CD4-positive, alpha-beta T cell treated with Interleukin-6 for 4 hours (primary cell): ENCODE data around the gene TRIO.
A peak's percentile ranks its signal among the peaks of the same experiment; 100 is the strongest.
"Not testable (repeated sequence)": the region's sequence is repeated elsewhere in the genome, so short reads cannot be mapped to it uniquely, and the experiment has no call there.

Experiments
- DNase-seq: peaks from one replicate; pipeline ENCODE4 v3.0.0-alpha.2; 2020; ENCODE audit warnings: mixed read lengths

The TRIO gene

DNA sequence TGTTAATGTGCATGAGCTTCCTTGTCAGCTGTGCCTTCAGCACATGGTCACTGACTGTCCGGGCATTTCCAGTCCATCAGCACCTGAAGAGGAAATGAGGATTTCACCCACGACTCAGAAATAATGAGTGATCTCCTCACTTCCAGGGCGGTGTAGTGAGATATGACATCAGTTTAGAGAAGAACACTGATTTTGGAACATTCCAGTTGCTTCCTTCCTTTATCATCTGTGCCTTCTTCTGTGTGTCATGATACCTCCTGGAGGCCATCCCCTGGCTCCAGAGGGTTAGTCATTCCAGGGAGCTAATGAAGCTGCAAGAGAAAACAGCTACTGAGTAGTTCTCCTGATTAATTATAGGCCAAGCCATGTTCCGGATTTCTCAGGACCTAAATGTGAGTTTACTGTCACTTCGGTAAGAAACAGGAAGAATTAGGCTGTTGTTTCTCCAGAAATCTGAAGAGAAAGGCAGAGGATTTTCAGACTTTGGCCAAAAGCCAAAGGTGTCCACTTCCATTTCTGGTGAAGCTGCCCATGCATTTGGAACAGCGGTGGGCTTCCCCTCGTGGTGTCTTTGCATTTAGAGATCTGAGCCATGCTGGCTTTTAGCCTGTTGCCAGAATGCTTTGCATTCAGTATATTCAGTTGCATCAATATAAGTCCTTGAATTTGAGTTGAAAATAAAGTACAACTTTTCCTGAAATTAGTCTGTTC, 277.1 kb downstream of the TRIO start:
- no peak for DNase-seq

DNA sequence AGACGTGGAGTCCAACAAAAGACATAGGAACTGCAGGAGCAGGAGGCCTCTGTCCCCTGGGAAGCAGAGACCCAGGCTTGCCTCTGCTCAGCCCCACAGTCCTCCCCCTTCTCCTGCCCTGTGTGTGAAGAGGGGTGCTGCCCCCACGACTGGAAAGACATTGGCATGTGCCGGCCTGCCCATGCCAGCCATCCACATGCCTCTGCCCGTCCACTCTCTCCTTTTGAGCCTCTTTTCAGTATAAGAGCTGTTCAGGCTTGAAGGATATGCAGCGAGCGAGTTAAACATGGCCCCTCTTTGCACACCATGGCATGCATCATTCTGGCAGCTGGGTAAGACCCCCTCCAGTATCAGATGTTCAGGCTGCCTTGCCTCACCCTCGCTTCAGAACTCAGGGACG, 278.7 kb downstream of the TRIO start:
- no peak for DNase-seq

DNA sequence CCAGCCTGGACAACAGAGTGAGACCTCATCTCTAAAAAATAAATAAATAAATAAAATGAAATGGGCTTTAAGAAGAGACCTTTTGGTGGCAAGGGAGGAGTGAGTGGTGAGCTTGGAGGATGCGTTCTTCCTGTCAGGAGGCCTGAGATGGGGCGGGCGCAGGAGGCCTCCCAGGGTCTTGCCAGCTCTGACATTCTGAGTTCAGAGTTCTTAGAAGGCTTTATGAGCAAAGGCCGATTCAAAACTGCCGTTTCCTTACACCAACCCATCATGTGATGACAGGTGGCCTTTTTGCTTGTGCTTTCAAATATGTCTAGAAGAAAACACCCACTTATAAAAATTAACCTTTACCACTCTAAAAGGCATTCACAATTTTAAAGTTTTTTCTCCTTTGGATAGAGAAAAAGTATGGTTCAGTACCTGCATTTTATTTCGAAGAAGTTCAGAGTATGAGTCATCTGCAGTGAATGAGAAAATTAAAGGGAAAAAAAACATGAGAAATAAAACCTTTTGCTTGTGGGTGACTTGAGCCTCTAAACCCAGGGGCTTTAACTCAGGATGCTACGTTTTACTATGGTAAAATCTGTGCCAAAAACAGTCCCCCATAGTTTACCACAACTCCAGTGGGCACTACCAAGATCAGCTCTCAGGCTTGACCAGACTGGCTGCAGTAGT, 281.0 kb downstream of the TRIO start:
- peak; percentile 26 for DNase-seq

DNA sequence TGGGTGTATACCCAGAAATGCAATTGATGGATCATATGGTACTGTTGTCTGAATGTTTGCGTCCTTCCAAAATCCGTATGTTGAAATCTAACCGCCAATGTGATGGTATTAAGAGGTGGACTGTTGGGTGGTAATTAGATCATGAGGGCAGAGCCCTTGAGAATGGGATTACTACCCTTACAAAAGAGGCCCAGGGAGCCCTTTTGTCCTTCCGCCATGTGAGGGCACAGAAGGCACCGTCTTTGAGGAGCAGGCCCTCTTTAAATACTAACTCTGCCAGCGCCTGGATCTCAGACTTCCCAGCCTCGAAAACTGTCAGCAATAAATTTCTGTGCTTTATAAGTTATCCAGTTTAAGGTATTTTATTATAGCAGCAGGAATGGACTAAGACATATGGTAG, 282.4 kb downstream of the TRIO start:
- no peak for DNase-seq

DNA sequence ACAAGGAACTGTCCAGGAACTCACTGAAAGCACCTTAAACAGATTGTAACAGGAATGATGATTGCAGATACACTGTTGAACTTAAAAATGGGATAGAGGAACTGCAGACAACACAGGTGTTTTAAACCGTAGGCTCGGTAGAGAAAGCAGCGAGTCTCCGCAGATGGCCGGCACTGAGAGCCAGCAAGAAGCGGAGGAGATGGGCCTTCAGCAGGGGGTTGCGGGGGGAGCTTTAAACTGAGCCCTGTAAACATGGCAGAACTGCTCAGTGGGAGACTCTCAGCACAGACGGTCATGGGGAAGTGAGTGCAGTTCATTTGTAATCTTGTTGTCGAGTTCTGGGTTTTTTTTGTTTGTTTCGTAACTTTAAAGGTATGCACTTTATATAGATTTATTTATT, 283.4 kb downstream of the TRIO start:
- DNase-seq: no peak

DNA sequence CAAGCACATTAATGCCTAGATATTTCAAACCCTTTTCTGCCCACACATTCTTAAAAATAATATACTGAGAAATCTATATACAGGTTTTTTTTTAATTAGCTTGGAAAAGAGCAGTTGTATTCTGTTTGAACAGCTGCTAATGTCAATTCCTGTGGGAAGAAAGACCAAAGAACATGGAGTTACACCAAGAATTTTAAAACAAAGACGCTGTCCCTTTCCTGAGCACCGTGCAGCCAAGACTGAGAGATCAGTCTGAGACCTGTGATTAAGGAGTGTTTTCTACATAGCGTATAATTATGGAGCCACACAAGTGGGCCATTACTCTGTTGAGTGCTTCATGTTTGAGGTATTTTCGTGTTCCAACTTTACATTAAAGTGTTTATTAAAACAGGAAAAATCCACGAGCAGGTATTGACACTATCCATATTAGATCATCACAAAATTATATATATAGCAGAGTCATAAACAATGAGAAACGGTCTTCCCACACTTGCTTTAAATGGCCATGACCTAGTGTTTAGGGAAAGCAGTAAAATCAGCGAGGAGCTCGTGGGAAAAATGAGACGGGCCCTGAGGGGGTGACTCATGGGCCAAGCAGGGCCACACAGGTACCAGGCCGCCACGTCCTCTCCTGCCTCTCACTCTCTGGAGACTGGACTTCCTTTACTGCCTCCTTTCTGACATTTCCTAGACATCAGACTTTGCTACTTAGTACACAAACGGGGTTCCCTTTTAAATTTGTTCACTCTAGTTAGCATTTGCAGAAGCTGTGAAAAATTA, 285.4 kb downstream of the TRIO start:
- no peak for DNase-seq

DNA sequence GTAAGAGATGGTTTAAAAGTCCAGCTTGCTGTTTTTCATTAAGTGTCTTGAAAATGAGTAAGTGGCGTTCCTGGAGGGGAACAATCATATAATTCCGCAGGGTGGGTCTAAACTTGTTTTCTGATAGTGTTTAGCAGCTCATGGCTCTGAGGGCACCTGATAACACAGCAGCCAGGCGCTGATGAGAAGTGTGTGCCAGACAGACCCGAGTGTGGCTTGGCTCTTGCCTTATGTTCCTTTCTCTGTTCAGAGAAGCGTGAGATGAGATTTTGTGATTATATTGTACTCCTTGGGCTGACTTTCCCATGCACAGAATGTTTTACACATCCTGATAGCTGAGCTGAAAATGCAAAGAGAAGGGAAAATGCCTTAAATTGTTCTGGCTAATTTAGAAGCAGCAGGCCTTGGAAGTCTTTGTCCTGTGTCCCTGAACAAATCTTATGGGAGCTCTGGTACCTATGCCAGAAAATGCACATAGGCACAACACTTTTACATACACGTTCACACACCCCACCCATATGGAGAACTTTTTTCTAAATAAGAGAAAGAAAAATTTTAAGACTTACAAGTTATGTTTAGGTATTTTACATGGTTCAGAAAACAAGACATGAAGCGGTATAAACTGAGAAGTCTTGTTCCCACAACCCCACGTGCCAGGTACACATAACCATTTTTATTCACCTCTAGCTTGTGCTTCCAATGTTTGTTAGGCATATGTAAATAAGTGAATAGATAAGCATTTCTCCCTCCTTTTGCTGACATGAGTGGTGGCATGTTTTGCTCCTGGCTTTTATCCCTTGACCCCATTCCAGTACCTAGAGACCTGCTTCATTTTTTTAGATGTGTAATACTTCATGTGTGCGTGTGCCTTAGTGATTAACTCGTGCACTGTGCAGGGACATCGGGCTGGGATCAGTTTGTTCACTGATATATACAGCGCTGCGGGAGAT, 286.2 kb downstream of the TRIO start:
- DNase-seq: no peak

DNA sequence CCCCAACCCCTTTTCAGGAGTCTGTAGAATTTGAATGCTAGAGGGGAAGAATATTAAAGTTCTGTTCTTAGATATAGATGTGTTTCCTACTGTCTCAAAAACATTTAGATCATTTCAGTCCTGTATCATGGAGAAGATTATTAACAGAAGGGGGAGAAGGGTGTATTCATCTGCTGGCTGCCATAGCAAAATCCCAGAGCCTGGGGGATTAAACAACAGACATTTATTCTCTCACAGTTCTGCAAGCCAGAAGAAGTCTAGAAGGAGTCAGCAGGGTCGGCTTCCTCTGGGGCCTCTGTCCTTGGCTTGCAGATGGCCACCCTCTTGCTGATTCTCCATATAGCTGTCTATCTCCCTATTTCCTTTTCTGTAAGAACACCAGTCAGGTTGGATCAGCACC, 288.4 kb downstream of the TRIO start:
- DNase-seq: no peak

DNA sequence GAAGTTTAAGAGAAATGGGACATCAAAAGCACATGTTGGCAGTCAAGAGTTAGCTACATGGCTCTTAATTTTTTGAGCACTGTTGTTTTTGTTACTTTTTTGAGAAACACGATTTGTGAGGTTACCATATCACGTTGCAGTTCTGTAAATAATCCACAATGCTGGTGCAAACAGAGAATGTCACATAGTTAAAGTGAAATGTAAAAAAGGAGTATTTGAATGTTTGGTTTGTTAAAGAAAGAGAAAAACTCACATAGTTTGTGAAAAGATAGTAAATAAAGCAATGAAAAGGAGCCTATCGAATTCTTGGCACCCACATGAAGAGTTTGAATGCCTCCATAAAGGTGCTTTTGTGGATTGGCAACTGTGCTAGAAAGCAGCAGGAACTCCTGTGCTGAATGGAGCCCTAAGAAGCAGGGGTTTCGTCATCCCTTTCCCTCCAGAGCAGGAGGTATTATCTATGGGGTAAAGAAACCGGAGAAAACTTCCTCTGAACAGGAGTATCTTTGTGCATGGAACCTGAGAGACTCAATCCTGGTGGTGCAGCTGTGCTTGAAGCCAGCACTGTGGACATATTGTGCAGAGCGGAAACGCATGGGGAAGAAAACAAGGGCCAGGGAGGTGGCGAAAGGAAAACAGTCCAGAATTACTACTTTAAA, 289.9 kb downstream of the TRIO start:
- DNase-seq: no peak

DNA sequence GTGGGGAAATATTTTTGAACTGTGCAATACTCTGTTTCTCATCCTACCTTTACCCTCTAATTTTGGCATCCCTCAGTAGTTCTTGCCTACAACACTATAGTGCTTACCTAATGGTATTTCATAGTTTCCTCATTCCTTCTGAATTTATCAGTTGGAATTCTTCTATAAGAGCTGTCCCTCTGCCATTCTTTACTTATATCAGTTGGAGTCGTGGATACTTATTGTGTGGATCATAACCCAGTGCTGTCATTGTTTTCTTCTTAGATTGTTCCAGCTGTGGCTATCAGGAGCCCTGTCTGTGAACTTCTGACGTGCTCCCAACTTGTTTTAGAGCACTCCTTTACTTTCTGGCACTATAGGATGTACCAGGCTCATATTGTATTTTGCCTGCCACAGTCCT, 292.3 kb downstream of the TRIO start:
- no peak for DNase-seq

DNA sequence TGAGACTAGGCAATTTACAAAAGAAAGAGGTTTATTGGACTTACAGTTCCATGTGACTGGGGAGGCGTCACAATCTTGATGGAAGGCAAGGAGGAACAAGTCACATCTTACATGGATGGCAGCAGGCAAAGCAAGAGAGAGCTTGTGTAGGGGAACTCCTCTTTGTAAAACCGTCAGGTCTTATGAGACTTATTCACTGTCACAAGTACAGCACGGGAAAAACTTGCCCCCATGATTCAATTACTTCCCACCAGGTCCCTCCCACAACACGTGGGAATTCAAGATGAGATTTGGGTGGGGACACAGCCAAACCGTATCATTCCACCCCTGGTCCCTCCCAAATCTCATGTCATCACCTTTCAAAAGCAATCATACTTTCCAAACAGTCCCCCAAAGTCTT, 293.0 kb downstream of the TRIO start:
- not testable (repeated sequence) for DNase-seq

DNA sequence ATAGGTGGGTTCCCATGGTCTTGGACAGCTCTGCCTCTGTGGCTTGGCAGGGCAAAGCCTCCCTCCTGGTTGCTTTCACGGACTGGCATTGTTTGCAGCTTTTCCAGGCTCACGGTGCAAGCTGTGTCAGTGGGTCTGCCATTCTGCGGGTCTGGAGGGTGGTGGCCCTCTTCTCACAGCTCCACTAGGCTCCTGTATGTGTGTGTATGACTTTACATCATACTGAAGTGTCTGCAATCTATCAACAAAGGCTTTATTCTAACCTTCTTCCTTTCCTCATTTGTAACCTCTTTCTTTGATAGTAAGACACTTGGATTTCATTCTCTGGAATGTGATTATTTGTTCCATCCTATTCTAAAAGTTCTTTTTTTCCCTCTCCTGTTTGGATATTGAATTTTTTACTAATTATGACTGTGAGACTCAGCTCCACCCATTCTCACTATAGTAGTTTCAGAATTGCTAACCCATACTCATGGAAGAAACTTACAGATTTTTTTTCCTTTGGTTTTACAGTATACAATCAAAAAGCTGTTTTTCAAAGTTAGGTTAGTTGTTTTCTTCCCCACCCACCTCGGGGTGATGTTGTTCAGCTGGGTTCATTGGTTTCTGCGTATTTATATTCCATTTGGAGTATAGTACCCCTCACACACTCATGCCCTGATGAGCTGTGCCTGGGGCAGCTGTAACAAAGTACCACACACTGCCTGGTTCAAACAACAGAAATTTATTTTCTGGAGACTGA, 293.8 kb downstream of the TRIO start:
- DNase-seq: no peak

DNA sequence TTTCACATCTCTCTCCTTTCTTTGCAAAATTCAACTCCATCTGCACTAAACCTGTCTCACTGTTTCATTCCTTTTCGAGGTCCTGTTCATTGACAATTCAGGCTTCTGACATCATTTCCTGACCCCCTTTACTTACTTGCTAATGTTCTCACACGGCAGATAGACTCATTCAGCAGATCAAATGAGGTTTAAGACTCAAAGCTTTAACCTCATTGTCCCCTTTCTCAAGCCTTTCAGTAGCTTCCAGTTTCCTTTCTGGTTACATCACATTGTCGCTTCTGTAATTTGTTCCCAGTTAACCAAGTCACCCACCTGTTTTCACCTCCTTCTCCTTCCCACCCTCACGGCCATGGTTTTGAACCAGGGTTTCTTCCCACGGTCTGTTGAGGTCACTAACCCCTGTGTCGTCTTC, 295.1 kb downstream of the TRIO start:
- no peak for DNase-seq

DNA sequence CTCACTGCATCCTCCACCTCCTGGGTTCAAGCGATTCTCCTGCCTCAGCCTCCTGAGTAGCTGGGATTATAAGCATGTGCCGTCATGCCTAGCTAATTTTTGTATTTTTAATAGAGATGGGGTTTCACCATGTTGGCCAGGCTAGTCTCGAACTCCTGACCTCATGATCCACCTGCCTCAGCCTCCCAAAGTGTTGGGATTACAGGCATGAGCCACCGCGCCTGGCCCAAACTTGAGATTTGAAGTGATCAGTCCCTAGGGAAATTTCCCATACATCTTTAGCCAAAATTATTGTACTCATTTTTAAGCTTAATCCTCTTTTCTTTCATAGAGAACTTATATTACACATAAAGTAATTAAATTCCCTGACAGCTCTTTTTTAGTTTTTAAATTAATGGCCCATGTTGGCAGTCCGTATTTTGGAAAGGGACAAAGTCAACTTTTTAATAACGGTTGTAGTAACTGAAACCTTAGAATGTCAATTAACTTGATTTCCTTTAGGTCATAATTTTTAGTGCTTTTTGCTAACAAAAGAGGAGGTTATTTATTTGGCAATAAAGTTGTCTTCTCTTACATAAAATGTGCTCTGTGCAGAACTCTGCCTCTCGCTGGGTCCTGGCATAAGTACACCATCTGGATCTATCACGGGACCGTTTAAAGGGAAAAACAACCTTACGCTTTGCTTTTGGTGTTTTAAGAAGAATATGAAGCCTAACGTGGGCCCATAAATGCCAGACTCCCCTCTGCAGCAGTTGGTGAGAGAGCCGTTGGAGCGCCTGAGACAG, 296.1 kb downstream of the TRIO start:
- DNase-seq: no peak

DNA sequence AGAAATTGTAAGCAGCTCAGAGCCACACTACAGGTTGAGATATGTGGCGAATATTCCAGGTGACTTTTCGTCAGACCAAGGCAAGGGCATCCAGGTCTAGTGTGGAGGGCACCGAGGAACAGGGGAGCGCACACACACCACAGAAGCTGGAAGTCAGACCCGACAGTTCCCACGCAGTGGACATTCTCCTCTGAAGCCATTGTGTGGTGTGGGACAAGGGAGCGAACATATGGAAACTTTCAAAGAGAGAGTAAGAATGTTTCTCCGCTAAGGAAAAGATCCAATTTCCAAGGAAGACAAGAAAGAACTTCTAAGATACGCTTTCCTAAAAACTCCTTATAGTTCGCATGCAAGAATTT, 297.1 kb downstream of the TRIO start:
- DNase-seq: no peak

DNA sequence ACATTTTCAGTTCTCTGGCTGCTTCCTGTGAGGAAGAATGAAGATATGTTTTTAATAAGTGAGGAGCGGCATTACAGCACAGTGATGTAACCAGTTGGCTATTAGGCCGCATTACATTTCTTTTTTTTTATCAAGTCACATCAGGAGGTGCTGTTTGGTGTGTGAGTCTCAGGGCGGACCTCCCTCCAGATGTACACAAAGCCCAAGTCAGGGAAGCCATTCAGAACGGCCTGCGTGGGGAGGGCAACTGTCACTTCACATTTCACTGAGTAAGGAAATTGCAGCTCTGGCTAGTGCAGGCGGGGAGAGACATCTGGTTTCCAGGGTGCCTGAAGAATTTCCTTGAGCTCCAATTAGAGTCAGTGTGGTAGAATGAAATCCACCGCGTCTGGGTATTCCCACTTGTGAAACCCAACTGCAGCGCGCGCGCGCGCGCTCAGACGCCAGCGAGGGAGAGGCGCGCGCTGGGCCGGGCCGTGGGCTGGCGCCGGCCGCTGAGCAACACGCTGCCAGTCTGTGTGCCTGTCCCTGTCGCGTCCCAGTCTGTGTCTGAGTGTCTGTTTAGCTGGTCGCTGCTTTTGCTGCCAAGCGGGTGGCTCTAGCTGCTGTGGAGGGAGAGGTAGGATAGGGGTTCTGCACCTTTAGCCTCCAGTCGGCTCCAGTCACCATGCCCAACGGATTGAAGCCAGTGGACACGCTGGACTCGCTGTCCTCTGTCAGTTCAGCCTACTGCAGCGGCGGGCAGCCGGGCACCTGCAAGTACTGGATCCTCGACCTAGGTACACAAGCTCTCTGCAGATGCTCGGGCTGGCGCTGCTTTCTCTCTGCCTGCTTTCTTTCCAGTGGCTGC, 297.7 kb downstream of the TRIO start:
- no peak for DNase-seq

DNA sequence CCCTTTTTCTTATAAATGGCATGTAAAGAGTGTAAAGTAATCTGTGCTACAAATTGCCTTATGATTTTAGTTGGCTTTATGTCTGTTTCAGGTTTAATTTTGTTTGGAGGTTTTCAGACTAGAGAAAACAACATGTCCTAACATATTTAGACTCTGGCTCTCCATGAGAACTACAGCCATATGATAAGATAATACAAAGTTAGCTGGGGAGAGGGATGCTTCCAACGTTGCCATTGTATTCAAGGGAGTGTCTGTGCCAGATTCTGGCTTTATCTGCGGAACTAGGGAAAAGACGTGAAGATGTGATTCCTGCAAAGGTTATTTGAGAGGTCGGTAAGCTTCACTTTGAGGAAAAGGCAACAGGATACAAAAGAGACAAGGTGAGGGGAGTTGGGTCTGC, 298.5 kb downstream of the TRIO start:
- no peak for DNase-seq

DNA sequence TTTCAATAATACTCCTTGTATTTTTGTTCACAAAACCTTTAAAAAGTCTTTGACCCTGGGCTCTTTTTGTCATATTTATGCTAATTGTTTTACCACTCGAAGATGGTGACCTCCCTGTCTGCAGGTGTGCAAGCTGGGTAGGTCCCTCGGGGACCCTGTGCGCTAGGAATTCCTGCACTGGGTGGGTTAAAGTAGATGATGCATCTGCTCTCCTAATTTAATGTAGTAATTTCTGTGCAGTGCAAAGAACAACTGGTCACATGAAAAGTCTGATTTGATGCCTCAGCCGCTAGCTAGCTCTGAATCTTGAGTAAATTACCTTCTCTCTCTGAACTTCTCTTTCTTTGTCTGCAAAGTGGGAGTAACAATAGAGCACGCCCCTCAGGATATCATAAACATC, 299.4 kb downstream of the TRIO start:
- DNase-seq: no peak

DNA sequence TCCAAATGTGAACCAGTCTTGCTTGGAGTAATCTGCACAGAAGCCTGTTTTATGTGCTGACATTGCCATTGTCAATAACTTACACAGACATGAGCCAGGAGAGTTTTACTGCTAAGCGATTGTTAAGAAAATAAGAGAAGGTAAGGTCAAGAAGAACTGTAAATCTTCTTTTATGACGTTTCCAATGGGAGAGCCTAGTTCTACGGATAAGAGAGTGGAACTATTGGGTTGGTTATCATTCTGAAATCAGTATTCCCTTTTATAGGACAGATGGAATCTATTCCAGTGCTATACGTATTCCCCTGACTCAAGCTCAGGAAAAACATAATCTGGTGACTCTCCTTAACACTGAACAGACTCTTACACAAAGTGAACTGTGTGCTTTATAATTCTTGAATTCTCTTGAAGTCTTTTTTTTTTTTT, 300.5 kb downstream of the TRIO start:
- no peak for DNase-seq

DNA sequence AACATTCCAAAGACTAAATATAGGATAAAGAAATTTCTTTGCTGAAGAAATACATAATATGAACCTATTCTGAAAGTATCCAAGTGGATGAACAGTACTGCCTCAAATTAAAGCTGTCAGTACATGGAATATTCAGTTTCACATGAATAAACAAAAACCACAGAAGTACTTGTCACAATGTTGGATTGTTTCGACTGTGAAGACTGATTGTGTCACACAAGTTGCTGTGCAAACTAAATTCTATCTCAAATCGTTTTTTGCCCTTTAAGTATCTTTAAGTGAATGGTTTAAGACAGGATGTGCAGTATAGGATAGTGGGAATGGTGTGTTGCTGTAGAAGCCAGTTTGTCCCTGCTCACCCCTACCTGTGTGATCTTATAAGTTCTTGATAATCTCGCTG, 301.0 kb downstream of the TRIO start:
- no peak for DNase-seq
